ENCODE data around the gene RDX.

Gene RDX

DNA sequence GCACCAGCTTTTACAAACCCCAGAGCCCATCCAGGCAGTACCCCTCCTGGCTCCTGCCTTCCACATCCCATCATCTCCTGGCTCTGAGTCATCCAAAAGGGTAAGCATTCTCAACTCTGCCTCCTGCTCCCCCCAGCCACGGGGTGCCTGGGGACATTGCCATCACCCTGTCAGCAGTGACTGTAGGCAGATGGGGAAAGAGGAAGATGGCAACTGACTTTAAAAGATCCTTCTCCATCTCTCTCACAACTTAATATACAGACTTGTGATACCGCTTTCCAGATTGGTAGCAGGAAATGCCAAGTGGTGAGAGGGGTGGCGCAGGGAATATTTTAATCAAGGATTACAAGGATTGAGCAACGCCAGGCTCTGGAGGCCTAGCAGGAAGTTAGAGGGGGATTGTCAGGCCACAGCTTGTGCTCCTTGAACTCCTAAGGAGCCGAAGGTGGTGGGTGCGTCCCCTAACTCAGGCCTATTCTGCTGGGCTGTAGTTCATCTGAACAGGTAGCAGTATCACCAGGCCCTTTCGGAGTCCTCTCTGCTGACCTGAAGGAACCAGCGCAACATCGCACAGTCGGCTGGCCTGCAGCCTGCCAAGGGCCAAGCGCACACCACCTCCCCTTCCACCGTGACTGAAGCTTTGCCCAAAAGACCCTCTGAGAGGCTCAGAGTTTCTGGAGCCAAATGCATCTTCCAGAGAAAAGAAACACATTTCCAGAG lies 119.9 kb downstream of the RDX start:
- DNase-seq (ENCODE audit: insufficient read length, low spot score) (no peak), FAIRE-seq (no peak)

GRCh38 chr11:110174645-110175310 lies 121.6 kb downstream of the RDX start:
- FAIRE-seq (no peak), DNase-seq (ENCODE audit: insufficient read length, low spot score) (no peak)

GRCh38 chr11:110173811-110174644 lies 122.4 kb downstream of the RDX start:
- DNase-seq (ENCODE audit: insufficient read length, low spot score) (peak; percentile 38), FAIRE-seq (peak; percentile 84)

- DNase-seq (ENCODE audit: insufficient read length, low spot score) (no peak), FAIRE-seq (no peak)
These were observed 123.8 kb downstream of the RDX start for GRCh38 chr11:110172468-110173065.

DNA sequence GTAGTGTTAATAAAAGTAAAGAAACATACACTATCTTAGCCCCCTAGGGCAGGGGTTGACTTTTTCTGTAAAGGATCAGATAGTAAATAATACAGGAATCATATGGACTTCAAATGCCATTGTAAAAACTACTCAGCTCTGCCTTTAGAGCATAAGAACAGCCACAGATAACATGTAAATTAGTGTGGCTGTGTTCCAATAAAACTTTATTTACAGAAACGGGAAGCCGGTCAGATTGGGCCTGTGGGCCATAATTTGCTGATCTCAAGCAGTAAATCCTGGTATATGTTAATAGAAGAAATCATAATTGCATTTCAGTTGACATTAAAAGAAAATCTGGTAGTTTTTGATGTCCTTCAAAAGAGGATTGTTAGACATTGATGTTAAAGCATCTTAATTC lies 126.7 kb downstream of the RDX start:
- DNase-seq (ENCODE audit: insufficient read length, low spot score) = no peak
- no peak for FAIRE-seq

GRCh38 chr11:110168033-110168803 lies 128.2 kb downstream of the RDX start:
- FAIRE-seq (no peak), DNase-seq (ENCODE audit: insufficient read length, low spot score) (no peak)

DNA sequence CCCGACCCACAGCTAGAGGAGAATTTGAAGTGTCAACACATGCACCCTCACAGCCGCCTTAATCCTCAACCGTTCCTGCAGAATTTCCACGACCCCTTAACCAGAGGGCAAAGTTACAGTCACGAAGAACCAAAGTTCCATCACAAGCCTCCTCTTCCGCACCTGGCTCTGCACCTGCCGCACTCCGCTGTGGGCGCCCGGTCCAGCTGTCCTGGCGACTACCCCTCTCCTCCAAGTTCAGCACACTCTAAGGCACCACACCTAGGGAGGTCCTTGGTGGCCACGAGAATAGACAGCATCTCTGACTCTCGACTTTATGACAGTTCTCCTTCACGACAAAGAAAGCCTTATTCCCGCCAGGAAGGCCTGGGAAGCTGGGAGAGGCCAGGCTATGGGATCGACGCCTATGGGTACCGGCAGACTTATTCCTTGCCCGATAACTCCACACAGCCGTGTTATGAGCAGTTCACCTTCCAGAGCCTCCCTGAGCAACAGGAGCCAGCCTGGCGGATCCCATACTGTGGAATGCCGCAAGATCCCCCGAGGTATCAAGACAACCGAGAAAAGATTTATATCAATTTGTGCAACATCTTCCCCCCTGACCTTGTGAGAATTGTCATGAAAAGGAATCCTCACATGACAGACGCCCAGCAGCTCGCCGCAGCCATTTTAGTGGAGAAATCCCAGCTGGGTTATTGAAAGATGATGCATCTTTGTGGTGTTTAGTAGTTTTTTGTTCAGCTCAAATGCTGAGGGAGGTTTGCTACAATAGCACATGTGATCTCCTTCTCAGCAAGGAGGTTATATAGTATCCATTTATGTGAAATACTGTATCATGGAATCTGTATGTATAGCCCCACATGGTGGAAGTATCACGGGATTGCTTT lies 131.1 kb downstream of the RDX start:
- DNase-seq (ENCODE audit: insufficient read length, low spot score) (no peak), FAIRE-seq (no peak)

GRCh38 chr11:110162216-110162615 lies 134.2 kb downstream of the RDX start:
- DNase-seq (ENCODE audit: insufficient read length, low spot score) (no peak), FAIRE-seq (no peak)

DNA sequence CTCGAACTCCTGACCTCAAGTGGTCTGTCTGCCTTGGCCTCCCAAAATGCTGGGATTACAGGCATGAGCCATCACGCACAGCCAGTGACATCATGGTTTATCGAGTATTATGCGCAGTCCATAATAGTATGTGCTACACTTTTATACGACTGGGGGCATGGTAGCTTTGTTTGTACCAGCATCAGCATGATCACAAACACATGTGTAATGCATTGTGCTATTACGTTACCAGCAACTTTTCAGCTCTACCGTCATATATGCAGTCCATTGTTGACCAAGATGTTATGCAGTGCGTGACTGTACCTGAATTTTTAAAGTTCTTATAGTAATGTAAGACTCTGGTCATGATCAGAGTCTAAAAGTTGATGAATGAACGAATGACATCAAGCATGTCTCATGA lies 135.4 kb downstream of the RDX start:
- DNase-seq (ENCODE audit: insufficient read length, low spot score) (no peak), FAIRE-seq (no peak)

GRCh38 chr11:110160437-110160836 lies 136.0 kb downstream of the RDX start:
- FAIRE-seq (no peak), DNase-seq (ENCODE audit: insufficient read length, low spot score) (no peak)

DNA sequence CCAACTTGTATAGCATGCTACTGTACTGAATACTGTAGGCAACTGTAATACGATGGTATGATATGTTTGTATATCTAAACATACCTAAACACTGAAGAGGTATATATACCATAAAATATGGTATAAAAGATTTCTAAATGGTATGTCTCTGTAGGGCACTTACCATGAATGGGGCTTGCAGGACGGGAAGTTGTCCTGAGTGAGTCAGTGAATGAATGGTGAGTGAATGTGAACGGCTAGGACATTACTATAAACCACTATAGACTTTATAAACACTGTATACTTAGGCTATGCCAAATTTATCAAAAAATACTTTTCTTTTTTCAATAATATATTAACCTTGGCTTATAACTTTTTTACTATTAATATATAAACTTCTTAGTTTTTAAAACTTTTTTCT lies 136.4 kb downstream of the RDX start:
- DNase-seq (ENCODE audit: insufficient read length, low spot score) (no peak), FAIRE-seq (no peak)

- FAIRE-seq (no peak), DNase-seq (ENCODE audit: insufficient read length, low spot score) (no peak)
These were observed 136.9 kb downstream of the RDX start for GRCh38 chr11:110159476-110159875.

- FAIRE-seq (no peak), DNase-seq (ENCODE audit: insufficient read length, low spot score) (no peak)
These were observed 137.9 kb downstream of the RDX start for GRCh38 chr11:110158317-110159200.

DNA sequence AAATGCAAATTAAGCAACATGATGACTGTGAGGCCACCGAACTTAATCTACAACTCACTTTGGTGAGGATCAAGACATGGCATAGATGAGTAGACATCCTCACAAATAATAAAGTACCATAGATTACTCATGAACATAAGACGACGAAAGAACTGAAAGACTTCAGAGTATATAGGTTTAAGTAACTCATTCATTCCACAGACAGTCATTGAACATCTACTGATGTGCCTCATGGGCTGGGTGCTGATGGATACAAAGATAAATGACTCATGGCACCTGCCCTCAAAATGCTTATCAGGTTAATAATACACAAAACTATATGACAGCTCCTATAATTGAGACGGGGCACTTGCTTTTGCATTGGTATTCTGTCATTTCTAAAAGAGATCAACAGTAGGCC lies 139.9 kb downstream of the RDX start:
- DNase-seq (ENCODE audit: insufficient read length, low spot score) = no peak
- no peak for FAIRE-seq

DNA sequence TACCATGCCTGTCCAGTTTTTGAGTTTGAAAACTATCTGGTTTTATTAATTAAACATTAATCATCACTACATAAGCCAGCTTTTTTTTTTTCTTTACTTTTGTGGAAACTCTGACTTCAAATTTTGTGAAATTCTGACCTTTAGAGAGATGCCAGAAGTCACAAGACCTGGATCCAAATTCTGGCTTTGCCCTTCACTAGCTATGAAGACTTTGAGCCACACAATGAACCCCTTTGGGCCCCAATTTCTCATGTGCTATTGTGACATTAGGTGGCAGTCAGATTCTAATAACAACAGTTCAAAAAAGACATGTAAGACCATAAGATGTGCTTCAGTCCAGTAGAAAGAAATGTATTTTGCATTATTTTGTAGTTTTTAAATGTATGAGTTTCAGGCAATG lies 142.9 kb downstream of the RDX start:
- FAIRE-seq = no peak
- no peak for DNase-seq (ENCODE audit: insufficient read length, low spot score)

DNA sequence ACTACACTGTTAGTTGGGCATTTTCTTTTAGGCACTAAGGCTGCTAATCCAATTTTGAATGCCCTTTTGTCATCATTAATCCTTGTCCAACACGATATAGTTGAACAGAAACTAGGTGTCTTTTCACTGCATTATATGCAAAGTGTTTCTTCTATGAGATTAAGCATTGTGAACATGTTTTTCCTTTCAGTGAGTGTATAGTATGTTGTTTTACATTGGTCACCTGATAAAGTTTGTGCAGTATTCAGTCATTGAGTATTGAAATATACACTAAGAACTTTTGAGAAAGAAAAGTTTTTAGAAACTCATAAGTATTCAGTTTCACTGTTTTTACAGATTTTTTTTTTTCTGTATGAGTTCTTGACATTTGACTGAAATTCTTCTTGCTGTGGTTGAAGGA lies 144.2 kb downstream of the RDX start:
- peak; percentile 49 for FAIRE-seq
- DNase-seq (ENCODE audit: insufficient read length, low spot score) = no peak

DNA sequence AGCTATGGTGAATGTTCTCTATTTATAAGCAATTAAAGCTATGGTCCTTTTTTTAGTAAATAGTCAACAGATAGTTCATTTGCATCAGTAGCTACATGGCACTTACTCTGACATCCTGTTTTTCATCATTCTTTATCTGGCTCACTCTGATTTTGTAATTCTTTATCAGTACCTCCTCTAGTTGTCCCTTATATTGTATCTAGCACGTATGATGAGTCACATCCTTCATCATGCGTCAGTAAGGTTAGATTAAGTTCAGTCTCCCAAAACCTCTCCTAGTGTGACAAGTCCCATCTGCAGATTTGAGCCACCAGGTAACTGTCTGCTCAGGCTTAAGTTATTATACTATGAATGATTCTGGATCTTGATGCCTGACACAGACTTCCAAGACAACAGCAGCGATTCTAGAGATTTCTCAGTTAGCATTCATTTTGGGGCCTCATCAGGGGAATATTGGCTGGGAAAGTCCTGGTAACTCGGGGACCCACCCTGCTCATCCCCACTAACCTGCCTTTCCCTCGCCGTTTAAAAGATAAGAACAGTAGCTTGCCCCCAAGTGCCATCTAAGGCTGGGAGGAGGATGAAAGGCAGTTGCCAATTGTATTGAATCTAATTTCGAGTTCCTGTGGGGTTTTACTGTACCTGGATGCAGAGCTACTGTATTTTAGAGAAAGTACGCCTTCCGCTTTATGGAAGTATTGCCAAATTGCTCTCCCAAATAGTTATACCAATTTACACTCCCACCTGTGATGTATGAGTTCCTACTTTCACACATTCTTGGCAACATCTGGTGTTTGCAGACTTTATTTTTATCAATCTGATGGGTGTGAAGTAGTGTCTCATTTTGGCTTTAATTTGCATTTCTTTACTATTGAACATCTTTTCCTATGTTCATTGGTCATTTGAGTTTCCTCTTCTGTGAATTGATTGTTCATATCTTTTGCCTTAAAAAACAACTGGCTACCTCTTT lies 147.4 kb downstream of the RDX start:
- peak; percentile 66 for FAIRE-seq
- no peak for DNase-seq (ENCODE audit: insufficient read length, low spot score)

Data from GM19239 (cell line).